Smooth muscle cell (in vitro differentiated cells): ENCODE results near the gene GRM4. TPM values are rescaled to one million over a fixed set of nuclear protein-coding genes. Genes with fewer than 3 reads are reported as not detected.

Source experiments
- DNase-seq: peaks from one replicate; lab custom pipeline; 2025; ENCODE audit not compliant: unreplicated experiment; lab: John Stamatoyannopoulos, UW
- H2AFZ ChIP-seq: fragments of 200-600 bp; sonication (generic); 2 replicates; pipeline ENCODE4 v1.6.0; 2016; ENCODE audit warnings: antibody characterized with exemption, low read depth, mild to moderate bottlenecking
- H3F3A ChIP-seq: fragments of 200-600 bp; sonication (generic); 2 replicates; pipeline ENCODE4 v1.6.0; 2017; ENCODE audit warnings: antibody characterized with exemption, low read depth
- H3K27ac ChIP-seq: fragments of 200-600 bp; sonication (generic); 2 replicates; pipeline ENCODE4 v1.5.1; 2016; ENCODE audit warnings: low read depth, mild to moderate bottlenecking
- H3K27me3 ChIP-seq: fragments of 200-600 bp; sonication (generic); 2 replicates; pipeline ENCODE4 v1.6.1; 2016; ENCODE audit warnings: low read depth, mild to moderate bottlenecking
- H3K36me3 ChIP-seq: fragments of 200-600 bp; sonication (generic); 2 replicates; pipeline ENCODE4 v1.5.1; 2016; ENCODE audit warnings: low read depth
- H3K4me1 ChIP-seq: fragments of 200-600 bp; sonication (generic); 2 replicates; pipeline ENCODE4 v1.5.1; 2016; ENCODE audit warnings: low read depth
- H3K4me2 ChIP-seq: fragments of 200-600 bp; sonication (generic); 2 replicates; pipeline ENCODE4 v1.6.0; 2016; ENCODE audit warnings: mild to moderate bottlenecking
- H3K4me3 ChIP-seq: fragments of 200-600 bp; sonication (generic); 2 replicates; pipeline ENCODE4 v1.5.1; 2016; ENCODE audit warnings: mild to moderate bottlenecking
- H3K79me2 ChIP-seq: fragments of 200-600 bp; sonication (generic); 2 replicates; pipeline ENCODE4 v1.6.0; 2016; ENCODE audit warnings: low read depth, mild to moderate bottlenecking
- H3K9ac ChIP-seq: fragments of 200-600 bp; sonication (generic); 2 replicates; pipeline ENCODE4 v1.6.0; 2016; ENCODE audit warnings: low read depth
- H3K9me3 ChIP-seq: fragments of 200-600 bp; sonication (generic); replicated peaks from 2 replicates; pipeline ENCODE4 v1.5.1; 2016; ENCODE audit warnings: low read depth
- H4K20me1 ChIP-seq: fragments of 200-600 bp; sonication (generic); 2 replicates; pipeline ENCODE4 v1.6.0; 2016; ENCODE audit warnings: low read depth
- CTCF ChIP-seq: fragments of 200-600 bp; sonication (generic); IDR thresholded peaks from 2 replicates; pipeline ENCODE4 v1.5.1; 2017; ENCODE audit warnings: borderline replicate concordance, mild to moderate bottlenecking, antibody characterized with exemption; ENCODE audit not compliant: insufficient read depth, poor library complexity, severe bottlenecking
- WGBS: methylation state at CpG from one replicate; pipeline ENCODE4 v1.1.7; 2016; ENCODE audit warnings: low lambda C conversion rate; 5-methylcytosine and 5-hydroxymethylcytosine counted together
- polyA plus RNA-seq: library from polyadenylated mRNA; unstranded; fragments of >200 nt; fragmentation: Nextera tagmentation; extraction: Ambion mirVana; gene quantifications from 2 replicates; pipeline ENCODE4 v1.2.1, GENCODE V29; 2016
- total RNA-seq: library from RNA; depleted of rRNA; stranded (reverse); fragments of >200 nt; gene quantifications from 2 replicates; pipeline ENCODE4 v1.2.3, GENCODE V29; 2014

The GRM4 gene
- total and polyA plus RNA-seq, 2 experiments from 2014 or later, result 0.21 TPM; not detected in 1

GRCh38 chr6:34025112-34025807 lies 120.6 kb downstream of the GRM4 start:
- no peak overlapping the region for H3K4me3 ChIP-seq
- H3K9ac ChIP-seq, result no peak overlapping the region
- H2AFZ ChIP-seq, result no peak overlapping the region
- no peaks in the 10 kb centered on the region for H3K4me1 ChIP-seq
- no peaks in the 10 kb centered on the region for H3K9me3 ChIP-seq
- H3K79me2 ChIP-seq, result no peaks in the 10 kb centered on the region
- no peak for DNase-seq
- peaks cover 6% of the 10 kb centered on the region for H3K27me3 ChIP-seq
- no peaks in the 10 kb centered on the region for H3F3A ChIP-seq
- TF ChIP-seq CTCF, result no peak
- 74% methylated on average over 8 of the region's 8 CpGs for WGBS
- H4K20me1 ChIP-seq, result no peaks in the 10 kb centered on the region
- no peak overlapping the region for H3K27ac ChIP-seq
- H3K4me2 ChIP-seq, result no peak overlapping the region
- no peaks in the 10 kb centered on the region for H3K36me3 ChIP-seq

GRCh38 chr6:34022873-34023255 lies 123.0 kb downstream of the GRM4 start:
- no peak overlapping the region for H2AFZ ChIP-seq
- H3K36me3 ChIP-seq, result no peaks in the 10 kb centered on the region
- no peak for TF ChIP-seq CTCF
- H3K4me3 ChIP-seq, result no peak overlapping the region
- H3F3A ChIP-seq, result no peaks in the 10 kb centered on the region
- no peaks in the 10 kb centered on the region for H4K20me1 ChIP-seq
- no peaks in the 10 kb centered on the region for H3K79me2 ChIP-seq
- no peak overlapping the region for H3K27ac ChIP-seq
- no peak for DNase-seq
- no peak overlapping the region for H3K9ac ChIP-seq
- no peaks in the 10 kb centered on the region for H3K9me3 ChIP-seq
- WGBS, result 93% methylated on average over 9 of the region's 9 CpGs
- peaks cover 6% of the 10 kb centered on the region for H3K27me3 ChIP-seq
- no peak overlapping the region for H3K4me2 ChIP-seq
- no peaks in the 10 kb centered on the region for H3K4me1 ChIP-seq

DNA sequence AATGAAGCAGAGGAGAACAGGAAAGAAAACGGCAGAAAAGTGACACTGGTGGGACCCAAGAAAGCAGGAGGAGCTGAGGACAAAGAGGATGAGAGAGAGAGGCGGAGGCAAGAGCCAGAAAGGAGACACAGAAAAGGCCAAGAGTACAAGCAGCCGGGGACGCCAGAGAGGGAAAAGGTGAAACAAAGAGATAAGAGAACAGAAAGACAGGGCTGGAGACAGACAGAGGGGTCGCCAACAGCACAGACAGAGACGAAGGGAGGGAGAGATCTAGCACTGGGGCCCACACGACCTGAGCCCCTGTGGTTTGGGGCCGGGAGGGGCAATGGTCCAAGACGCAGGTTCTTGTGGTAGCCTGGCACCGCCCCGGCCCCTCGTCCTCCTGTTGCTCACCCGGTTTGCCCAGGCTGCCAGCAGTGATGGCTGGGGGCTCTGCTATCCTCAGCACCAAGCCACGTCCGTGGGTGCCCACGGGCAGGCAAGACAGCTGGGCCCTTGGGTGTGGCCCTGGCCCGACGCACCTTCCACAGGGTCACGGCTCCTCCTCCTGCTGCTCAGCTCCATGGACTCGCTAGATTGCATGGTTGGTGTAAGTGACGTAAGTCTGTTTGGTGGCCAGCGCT lies 123.5 kb downstream of the GRM4 start:
- TF ChIP-seq CTCF, result no peak

More for the DNA sequence above, 123.5 kb downstream of the GRM4 start:
- 91% methylated on average over 22 of the region's 22 CpGs for WGBS
- no peak overlapping the region for H3K27ac ChIP-seq
- no peaks in the 10 kb centered on the region for H3K9me3 ChIP-seq
- H2AFZ ChIP-seq, result no peak overlapping the region
- no peaks in the 10 kb centered on the region for H3F3A ChIP-seq
- no peaks in the 10 kb centered on the region for H3K36me3 ChIP-seq
- no peak overlapping the region for H3K4me2 ChIP-seq
- no peak overlapping the region for H3K4me3 ChIP-seq
- no peaks in the 10 kb centered on the region for H4K20me1 ChIP-seq
- DNase-seq, result no peak
- H3K79me2 ChIP-seq, result no peaks in the 10 kb centered on the region
- no peaks in the 10 kb centered on the region for H3K4me1 ChIP-seq
- H3K9ac ChIP-seq, result no peak overlapping the region
- H3K27me3 ChIP-seq, result peaks cover 6% of the 10 kb centered on the region
